DND-41 (cell line): ENCODE data around the gene EHBP1.

Experiments used
- ATAC-seq: fragments of 200-7000 bp; cut with Tn5 transposase; 3 replicates; pipeline ENCODE4 v1.9.1; 2021; ENCODE audit warnings: low read depth; ENCODE audit not compliant: insufficient read depth
- DNase-seq: peaks from one replicate; pipeline ENCODE4 v3.0.0-alpha.2; 2020
- H2AFZ ChIP-seq: 2 replicates; pipeline ENCODE4 v1.6.0; 2012; ENCODE audit warnings: low read depth, low read length
- H3K27ac ChIP-seq: 2 replicates; pipeline ENCODE4 v1.5.1; 2012; ENCODE audit warnings: low read length, inconsistent platforms
- H3K27me3 ChIP-seq: fragments of 200-600 bp; sonication (generic); 2 replicates; pipeline ENCODE4 v1.6.0; 2012; ENCODE audit warnings: low read length, mild to moderate bottlenecking, inconsistent platforms; ENCODE audit not compliant: insufficient read depth, poor library complexity
- H3K36me3 ChIP-seq: 2 replicates; pipeline ENCODE4 v1.5.1; 2012; ENCODE audit warnings: low read length, inconsistent platforms; ENCODE audit not compliant: insufficient read depth
- H3K4me1 ChIP-seq: 2 replicates; pipeline ENCODE4 v1.5.1; 2012; ENCODE audit warnings: mild to moderate bottlenecking, low read length; ENCODE audit not compliant: insufficient read depth
- H3K4me2 ChIP-seq: 2 replicates; pipeline ENCODE4 v1.6.0; 2012; ENCODE audit warnings: mild to moderate bottlenecking, moderate library complexity, low read length, inconsistent platforms; ENCODE audit not compliant: insufficient read depth
- H3K4me3 ChIP-seq, 2 experiments: fragments of 200-600 bp in 1 of 2; shearing (Covaris generic) in 1 of 2; 2 replicates each; pipeline ENCODE4 v1.5.1; 2012 to 2016; ENCODE audit warnings: inconsistent platforms in 2 of 2, low read length in 2 of 2, mild to moderate bottlenecking in 2 of 2, low read depth in 1 of 2, moderate library complexity in 1 of 2
- H3K79me2 ChIP-seq: 2 replicates; pipeline ENCODE4 v1.6.0; 2012; ENCODE audit warnings: low read length, inconsistent platforms; ENCODE audit not compliant: insufficient read depth
- H3K9ac ChIP-seq: 2 replicates; pipeline ENCODE4 v1.6.0; 2012; ENCODE audit warnings: low read depth, mild to moderate bottlenecking, inconsistent platforms, low read length, moderate library complexity
- H3K9me3 ChIP-seq: 2 replicates; pipeline ENCODE4 v1.5.1; 2012; ENCODE audit warnings: low read length, moderate library complexity, mild to moderate bottlenecking, inconsistent platforms; ENCODE audit not compliant: insufficient read depth, severe bottlenecking
- H4K20me1 ChIP-seq: 2 replicates; pipeline ENCODE4 v1.6.0; 2012; ENCODE audit warnings: low read length; ENCODE audit not compliant: insufficient read depth
- CTCF ChIP-seq: IDR thresholded peaks from 2 replicates; pipeline ENCODE4 v1.5.1; 2012; ENCODE audit warnings: borderline replicate concordance, low read length, moderate library complexity, mild to moderate bottlenecking; ENCODE audit not compliant: poor library complexity, severe bottlenecking; ENCODE audit errors: extremely low read depth
- EZH2 ChIP-seq: IDR thresholded peaks from 3 replicates; pipeline ENCODE4 v1.6.1; 2012; ENCODE audit warnings: borderline replicate concordance, low read depth, mild to moderate bottlenecking, moderate library complexity, low read length, inconsistent platforms; ENCODE audit not compliant: severe bottlenecking

Gene EHBP1

GRCh38 chr2:62998949-62999348 lies 293.4 kb downstream of the EHBP1 start:
- Histone ChIP-seq H3K9ac (no peak overlapping the region), H3K4me3 (no peak overlapping the region), H3K79me2 (no peaks in the 10 kb centered on the region), H3K27ac (no peak overlapping the region), H3K9me3 (no peaks in the 10 kb centered on the region), H3K4me2 (no peak overlapping the region), H3K36me3 (peaks cover 23% of the 10 kb centered on the region; the same call in 1 of the 2 replicates), H4K20me1 (no peaks in the 10 kb centered on the region), H2AFZ (no peak overlapping the region), H3K4me1 (no peaks in the 10 kb centered on the region), H3K27me3 (no peaks in the 10 kb centered on the region)
- no peak for TF ChIP-seq CTCF
- no peak for TF ChIP-seq EZH2
- no peak for DNase-seq
- ATAC-seq: no peak

GRCh38 chr2:62999905-63000304 lies 294.4 kb downstream of the EHBP1 start:
- H2AFZ ChIP-seq: no peak overlapping the region
- ATAC-seq: no peak
- TF ChIP-seq EZH2 (no peak), CTCF (no peak)
- H3K4me3 ChIP-seq: no peak overlapping the region
- H3K4me1 ChIP-seq: no peaks in the 10 kb centered on the region
- H3K36me3 ChIP-seq: peaks cover 17% of the 10 kb centered on the region; the same call in 1 of the 2 replicates
- H3K79me2 ChIP-seq: no peaks in the 10 kb centered on the region
- H3K9ac ChIP-seq: no peak overlapping the region
- H4K20me1 ChIP-seq: no peaks in the 10 kb centered on the region
- no peak overlapping the region for H3K27ac ChIP-seq
- H3K9me3 ChIP-seq: no peaks in the 10 kb centered on the region
- no peaks in the 10 kb centered on the region for H3K27me3 ChIP-seq
- H3K4me2 ChIP-seq: no peak overlapping the region
- DNase-seq: no peak

GRCh38 chr2:63000801-63001200 lies 295.3 kb downstream of the EHBP1 start:
- H3K4me3 ChIP-seq: no peak overlapping the region
- H3K36me3 ChIP-seq: peaks cover 17% of the 10 kb centered on the region; the same call in 1 of the 2 replicates
- H3K79me2 ChIP-seq: no peaks in the 10 kb centered on the region
- no peak for DNase-seq
- no peaks in the 10 kb centered on the region for H3K27me3 ChIP-seq
- H3K4me2 ChIP-seq: no peak overlapping the region
- no peaks in the 10 kb centered on the region for H3K9me3 ChIP-seq
- no peaks in the 10 kb centered on the region for H3K4me1 ChIP-seq
- H3K9ac ChIP-seq: no peak overlapping the region
- H3K27ac ChIP-seq: no peak overlapping the region
- no peaks in the 10 kb centered on the region for H4K20me1 ChIP-seq
- no peak overlapping the region for H2AFZ ChIP-seq
- ATAC-seq: no peak
- TF ChIP-seq EZH2: no peak
- no peak for TF ChIP-seq CTCF

GRCh38 chr2:63001576-63001975 lies 296.1 kb downstream of the EHBP1 start:
- Histone ChIP-seq H3K9ac (no peak overlapping the region), H3K4me1 (no peaks in the 10 kb centered on the region), H3K27ac (no peak overlapping the region), H3K4me2 (no peak overlapping the region), H3K27me3 (no peaks in the 10 kb centered on the region), H3K36me3 (peaks cover 15% of the 10 kb centered on the region; the same call in 1 of the 2 replicates), H4K20me1 (no peaks in the 10 kb centered on the region), H3K4me3 (no peak overlapping the region), H3K79me2 (no peaks in the 10 kb centered on the region), H2AFZ (no peak overlapping the region), H3K9me3 (no peaks in the 10 kb centered on the region)
- TF ChIP-seq EZH2 (no peak), CTCF (no peak)
- ATAC-seq: no peak
- DNase-seq: no peak
